ENCODE results near the gene RALY. TPM values are rescaled to one million over a fixed set of nuclear protein-coding genes. Genes with fewer than 3 reads are reported as not detected.

The RALY gene
- total and polyA plus RNA-seq, 2 donors (not counting 3 experiments of a cell fraction or from before 2014, with no cell fraction given) = 142 to 146 TPM

DNA sequence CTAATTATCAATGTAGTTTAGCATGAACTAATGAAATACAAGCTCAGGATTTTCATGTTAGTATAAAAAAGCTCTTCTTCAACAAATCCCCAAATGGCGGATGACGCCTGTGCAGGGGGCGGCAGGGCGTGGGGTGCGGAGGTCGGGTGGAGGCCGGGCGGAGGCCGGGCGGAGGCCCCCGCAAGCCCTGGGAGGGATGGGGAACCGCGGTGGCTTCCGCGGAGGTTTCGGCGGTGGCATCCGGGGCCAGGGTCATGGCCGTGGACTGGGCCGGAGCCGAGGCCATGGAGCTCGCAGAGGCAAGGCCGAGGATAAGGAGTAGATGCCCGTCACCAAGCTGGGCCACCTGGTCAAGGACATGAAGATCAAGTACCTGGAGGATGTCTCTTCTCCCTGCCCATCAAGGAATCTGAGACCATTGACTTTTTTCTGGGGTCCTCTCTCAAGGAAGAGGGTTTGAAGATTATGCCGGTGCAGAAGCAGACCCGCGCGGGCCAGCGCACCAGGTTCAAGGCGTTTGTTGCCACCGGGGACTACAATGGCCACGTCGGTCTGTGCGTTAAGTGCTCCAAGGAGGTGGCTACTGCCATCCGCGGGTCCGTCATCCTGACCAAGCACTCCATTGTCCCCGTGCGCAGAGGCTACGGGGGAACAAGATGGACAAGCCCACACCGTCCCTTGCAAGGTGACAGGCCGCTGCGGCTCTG is 128.7 kb downstream of the RALY start:
- FAIRE-seq (no peak), DNase-seq (ENCODE audit: low read depth, low spot score) (no peak)
- Histone ChIP-seq H3K4me1 (ENCODE audit: control insufficient read depth, extremely low read depth, insufficient read depth, low read length) (peaks cover 10% of the 10 kb centered on the region), H3K79me2 (ENCODE audit: control insufficient read depth, insufficient read depth, low read length) (no peaks in the 10 kb centered on the region), H3K27ac (ENCODE audit: insufficient read depth, low read depth, low read length) (no peak overlapping the region), H4K20me1 (replicated peaks; ENCODE audit: control insufficient read depth, extremely low read depth, insufficient read depth, low read length) (no peaks in the 10 kb centered on the region), H3K36me3 (ENCODE audit: control insufficient read depth in 2 of 2, extremely low read depth in 1 of 2, insufficient read depth in 2 of 2, low read length in 2 of 2) (no peaks in the 10 kb centered on the region), H3K4me2 (ENCODE audit: insufficient read depth, low read length) (peak overlapping the region; percentile 34), H3K9me3 (replicated peaks; ENCODE audit: control insufficient read depth, insufficient read depth, low read length) (no peaks in the 10 kb centered on the region), H3K9ac (replicated peaks; ENCODE audit: extremely low read depth, insufficient read depth, low read length) (no peak overlapping the region), H3K27me3 (ENCODE audit: control insufficient read depth in 2 of 2, insufficient read depth in 2 of 2, low read length in 2 of 2) (peaks cover 0 to 7% of the 10 kb centered on the region in 2 experiments), H2AFZ (ENCODE audit: low read depth, low read length) (no peak overlapping the region), H3K4me3 (replicated peaks in 1 of 3; ENCODE audit: insufficient read depth in 1 of 3, low read depth in 1 of 3, low read length in 3 of 3) (no peak overlapping the region), H3K9me1 (replicated peaks; ENCODE audit: control insufficient read depth, extremely low read depth, insufficient read depth, low read length) (no peaks in the 10 kb centered on the region)
- ChIA-PET POLR2A (interaction anchor here (0.6 kb wide), 1 partner anchor 10 kb away, joined by 3 read pairs; no protein-coding TSS in a partner anchor), CTCF (interaction anchor here (1.0 to 1.7 kb wide), 3 partner anchors 10 to 259 kb away, joined by 3 to 14 read pairs (median 5); partner anchors contain the start of gene EIF2S2)
- no peak for TF ChIP-seq CTCF (IDR thresholded peaks at IDR 0.05; ENCODE audit: extremely low read depth in 1 of 2, insufficient read depth in 1 of 2, low read depth in 1 of 2, low read length in 2 of 2)
- TF ChIP-seq POLR2A (IDR thresholded peaks at IDR 0.05; ENCODE audit: low read depth, low read length) = no peak
- no peak for TF ChIP-seq MAX (IDR thresholded peaks at IDR 0.05; ENCODE audit: insufficient read depth, insufficient read length)
- no peak for TF ChIP-seq POLR2AphosphoS5 (IDR thresholded peaks at IDR 0.05; ENCODE audit: insufficient read depth, low read depth, low read length)
- TF ChIP-seq FOS (IDR thresholded peaks at IDR 0.05; ENCODE audit: borderline replicate concordance, insufficient read depth, low read length) = no peak
- no peak for TF ChIP-seq MYC (IDR thresholded peaks at IDR 0.05; ENCODE audit: low read depth, low read length)
- no peak for TF ChIP-seq GATA2 (IDR thresholded peaks at IDR 0.05; ENCODE audit: insufficient read depth, insufficient read length, low read depth, low read length)
- BruUV-seq (replicated peaks) = no TSS peak
- intact Hi-C loops (cut with micrococcal nuclease) (no loop called here), dilution Hi-C loops (cut with MboI; ENCODE audit: extremely low pct_ligation_motif_present, low sequenced_read_pairs) (no loop called here)

Measured in endothelial cell of umbilical vein (primary cell).